GM10248 (cell line): ENCODE data around the gene COL4A5.

ENCODE experiments used
- CTCF ChIA-PET: fragments of 300-600 bp; sonication (Branson Sonifier 250); formaldehyde crosslinking; extraction: SDS; loops from one replicate; lab custom pipeline; 2021; ENCODE audit warnings: antibody characterized with exemption; lab: Yijun Ruan, JAX
- POLR2A ChIA-PET: fragments of 350-650 bp; sonication (Branson Sonifier 250); formaldehyde crosslinking; extraction: SDS; loops from one replicate; lab custom pipeline; 2020; ENCODE audit warnings: antibody characterized with exemption; lab: Yijun Ruan, JAX
- DNase-seq: peaks from one replicate; pipeline ENCODE4 v3.0.0; 2012; ENCODE audit errors: extremely low spot score
- CTCF ChIP-seq: IDR thresholded peaks from 2 replicates; pipeline ENCODE4 v1.5.1; 2012; ENCODE audit warnings: mild to moderate bottlenecking, low read depth; ENCODE audit errors: extremely low read depth, missing control alignments, control extremely low read depth

Gene COL4A5

GRCh38 chrX:108485960-108486359, 46.3 kb downstream of the COL4A5 start:
- ChIA-PET CTCF (no interaction called here), POLR2A (no interaction called here)
- TF ChIP-seq CTCF = no peak
- no peak for DNase-seq

- no peak for DNase-seq
- ChIA-PET CTCF (no interaction called here), POLR2A (no interaction called here)
- no peak for TF ChIP-seq CTCF
These were observed 54.9 kb downstream of the COL4A5 start for GRCh38 chrX:108494406-108495090.

- CTCF ChIA-PET = no interaction called here
- DNase-seq = no peak
- POLR2A ChIA-PET = no interaction called here
- TF ChIP-seq CTCF = no peak
These were observed 72.1 kb downstream of the COL4A5 start for GRCh38 chrX:108511721-108512120.

GRCh38 chrX:108516184-108516583, 76.5 kb downstream of the COL4A5 start:
- ChIA-PET CTCF (no interaction called here), POLR2A (no interaction called here)
- no peak for TF ChIP-seq CTCF
- no peak for DNase-seq

GRCh38 chrX:108527724-108528123, 88.1 kb downstream of the COL4A5 start:
- ChIA-PET POLR2A (no interaction called here), CTCF (no interaction called here)
- TF ChIP-seq CTCF = no peak
- no peak for DNase-seq

- TF ChIP-seq CTCF = peak; percentile 30
- CTCF ChIA-PET = no interaction called here
- peak; percentile 14 for DNase-seq
- POLR2A ChIA-PET = no interaction called here
These were observed 97.4 kb downstream of the COL4A5 start for GRCh38 chrX:108537005-108537404.
